HepG2 (cell line): Measurements from ENCODE around the gene ERBB3. TPM values are rescaled to one million over a fixed set of nuclear protein-coding genes. Genes with fewer than 3 reads are reported as not detected.
A peak's percentile ranks its signal among the peaks of the same experiment; 100 is the strongest.

Experiments
- BCL6 ChIP-seq: IDR thresholded peaks from 2 replicates; pipeline ENCODE4 v1.6.1; 2016; ENCODE audit warnings: missing genetic modification reagents, missing compliant biosample characterization
- CBX5 ChIP-seq: sonication (generic); formaldehyde crosslinking; IDR thresholded peaks from 2 replicates; pipeline ENCODE4 v1.4.0; 2020; ENCODE audit warnings: missing genetic modification reagents, borderline replicate concordance
- CENPBD1 ChIP-seq: sonication (generic); formaldehyde crosslinking; IDR thresholded peaks from 2 replicates; pipeline ENCODE4 v1.8.0; 2022; ENCODE audit warnings: missing genetic modification reagents, low read depth, mild to moderate bottlenecking, borderline replicate concordance
- CTCF ChIP-seq: sonication (generic); formaldehyde crosslinking; IDR thresholded peaks from 2 replicates; pipeline ENCODE4 v1.5.0; 2020; ENCODE audit warnings: mild to moderate bottlenecking, missing genetic modification reagents, moderate library complexity
- E2F5 ChIP-seq: sonication (generic); formaldehyde crosslinking; conservative IDR thresholded peaks from 2 replicates; pipeline ENCODE4 v1.4.0; 2020; ENCODE audit warnings: missing genetic modification reagents
- GATAD2A ChIP-seq: IDR thresholded peaks from 2 replicates; pipeline ENCODE4 v1.6.1; 2016
- HDAC2 ChIP-seq: sonication (generic); formaldehyde crosslinking; IDR thresholded peaks from 2 replicates; pipeline ENCODE4 v1.4.0; 2020; ENCODE audit warnings: missing genetic modification reagents
- HMGA1 ChIP-seq: sonication (generic); formaldehyde crosslinking; conservative IDR thresholded peaks from 2 replicates; pipeline ENCODE4 v1.4.0; 2020; ENCODE audit warnings: missing genetic modification reagents
- JUND ChIP-seq: sonication (generic); formaldehyde crosslinking; IDR thresholded peaks from 2 replicates; pipeline ENCODE4 v1.8.0; 2022; ENCODE audit warnings: mild to moderate bottlenecking, missing genetic modification reagents
- MAX ChIP-seq: IDR thresholded peaks from 2 replicates; pipeline ENCODE4 v1.6.1; 2012; ENCODE audit warnings: inconsistent platforms
- POGZ ChIP-seq: sonication (generic); formaldehyde crosslinking; IDR thresholded peaks from 2 replicates; pipeline ENCODE4 v1.4.0; 2020; ENCODE audit warnings: mild to moderate bottlenecking, missing genetic modification reagents
- SAP130 ChIP-seq: IDR thresholded peaks from 2 replicates; pipeline ENCODE4 v1.6.1; 2016; ENCODE audit warnings: low read depth
- THAP7 ChIP-seq: sonication (generic); formaldehyde crosslinking; IDR thresholded peaks from 2 replicates; pipeline ENCODE4 v1.8.1; 2023; ENCODE audit warnings: mild to moderate bottlenecking, missing genetic modification reagents
- THRA ChIP-seq: sonication (generic); formaldehyde crosslinking; IDR thresholded peaks from 2 replicates; pipeline ENCODE4 v1.4.0; 2020; ENCODE audit warnings: missing genetic modification reagents, borderline replicate concordance
- U2AF2 ChIP-seq: fragments of 200-400 bp; formaldehyde crosslinking; IDR thresholded peaks from 2 replicates; pipeline ENCODE4 v1.6.1; 2017; ENCODE audit warnings: low read depth, mild to moderate bottlenecking, low read length
- ZNF143 ChIP-seq: sonication (generic); formaldehyde crosslinking; IDR thresholded peaks from 2 replicates; pipeline ENCODE4 v1.4.0; 2020; ENCODE audit warnings: missing genetic modification reagents
- ZNF235 ChIP-seq: sonication (generic); formaldehyde crosslinking; IDR thresholded peaks from 2 replicates; pipeline ENCODE4 v1.8.1; 2023; ENCODE audit warnings: mild to moderate bottlenecking, missing genetic modification reagents, borderline replicate concordance
- ZNF280D ChIP-seq: sonication (generic); formaldehyde crosslinking; IDR thresholded peaks from 2 replicates; pipeline ENCODE4 v1.5.1; 2020; ENCODE audit warnings: mild to moderate bottlenecking, missing genetic modification reagents
- ZNF530 ChIP-seq: sonication (generic); formaldehyde crosslinking; IDR thresholded peaks from 2 replicates; pipeline ENCODE4 v1.5.0; 2020; ENCODE audit warnings: low read depth, mild to moderate bottlenecking, missing genetic modification reagents
- ZNF703 ChIP-seq: sonication (generic); formaldehyde crosslinking; IDR thresholded peaks from 2 replicates; pipeline ENCODE4 v1.5.1; 2020; ENCODE audit warnings: missing genetic modification reagents, mild to moderate bottlenecking, moderate library complexity, borderline replicate concordance
- polyA plus RNA-seq, 8 experiments: library from polyadenylated mRNA; depleted of rRNA in 3 of 8; stranded (reverse) in 7 of 8; unstranded in 1 of 8; fragments of >200 nt; fragmentation: Illumina TruSeq in 4 of 8; extraction: Trizol in 4 of 8; gene quantifications; 2 replicates each; pipeline versions ENCODE4 v1.2.1 to v1.2.3, GENCODE V29; 2011 to 2016; ENCODE audit warnings: low read depth in 4 of 8, missing spikeins in 1 of 8, mixed read lengths in 1 of 8; ENCODE audit not compliant: insufficient read depth in 1 of 8
- total RNA-seq, 5 experiments: library from RNA; depleted of rRNA; stranded (reverse); fragments of >200 nt; fragmentation: Illumina TruSeq; extraction: Trizol; gene quantifications; 2 replicates each; pipeline ENCODE4 v1.2.3, GENCODE V29; 2016; ENCODE audit warnings: low read depth in 1 of 5

ERBB3 gene
- total and polyA plus RNA-seq, 2 of the 13 experiments (the other 11 are each of a cell fraction or from before 2014, with no cell fraction given) = 93.6 to 358 TPM

GRCh38 chr12:56152132-56152755 is 72.3 kb downstream of the ERBB3 start, which contains the start of gene MYL6B (continued):
- TF ChIP-seq THAP7 (CRISPR knock-in tag) = peak; percentile 81; the same call in 1 of the 2 replicates
- no peak for TF ChIP-seq ZNF530 (CRISPR knock-in tag)
- TF ChIP-seq HMGA1 (CRISPR knock-in tag) = no peak
- TF ChIP-seq CTCF (CRISPR knock-in tag) = peak; percentile 25; the same call in 1 of the 2 replicates
- peak; percentile 48; the same call in 1 of the 2 replicates for TF ChIP-seq E2F5 (CRISPR knock-in tag)
- TF ChIP-seq JUND (CRISPR knock-in tag) = peak; percentile 43; the same call in 1 of the 2 replicates
- TF ChIP-seq ZNF703 = no peak
- no peak for TF ChIP-seq ZNF280D
- peak; percentile 47; the same call in 1 of the 2 replicates for TF ChIP-seq MAX
- TF ChIP-seq ZNF143 (CRISPR knock-in tag) = peak; percentile 94
- no peak for TF ChIP-seq CENPBD1
- TF ChIP-seq POGZ (CRISPR knock-in tag) = peak; percentile 49
- TF ChIP-seq THRA = peak; percentile 25; the same call in 1 of the 2 replicates
- TF ChIP-seq U2AF2 = no peak
- TF ChIP-seq ZNF235 (CRISPR knock-in tag) = peak; percentile 73; the same call in 1 of the 2 replicates
- TF ChIP-seq CBX5 (CRISPR knock-in tag) = no peak
- peak; percentile 86 for TF ChIP-seq SAP130 (CRISPR knock-in tag)
- 0 out of 2 replicates have a peak, but pooled peaks have one; percentile 25 for TF ChIP-seq BCL6 (CRISPR knock-in tag)
- TF ChIP-seq GATAD2A (CRISPR knock-in tag) = peak; percentile 43; the same call in 1 of the 2 replicates
- 0 out of 2 replicates have a peak, but pooled peaks have one; percentile 52 for TF ChIP-seq HDAC2 (CRISPR knock-in tag)
